HG03025 (cell line): Measurements from ENCODE around the gene PICALM.

ENCODE experiments used
- ATAC-seq: cut with Tn5 transposase; IDR thresholded peaks from one replicate; pipeline ENCODE4 v1.9.1; 2021; ENCODE audit warnings: mild to moderate bottlenecking, moderate library complexity; ENCODE audit not compliant: unreplicated experiment, low FRiP score

PICALM gene

DNA sequence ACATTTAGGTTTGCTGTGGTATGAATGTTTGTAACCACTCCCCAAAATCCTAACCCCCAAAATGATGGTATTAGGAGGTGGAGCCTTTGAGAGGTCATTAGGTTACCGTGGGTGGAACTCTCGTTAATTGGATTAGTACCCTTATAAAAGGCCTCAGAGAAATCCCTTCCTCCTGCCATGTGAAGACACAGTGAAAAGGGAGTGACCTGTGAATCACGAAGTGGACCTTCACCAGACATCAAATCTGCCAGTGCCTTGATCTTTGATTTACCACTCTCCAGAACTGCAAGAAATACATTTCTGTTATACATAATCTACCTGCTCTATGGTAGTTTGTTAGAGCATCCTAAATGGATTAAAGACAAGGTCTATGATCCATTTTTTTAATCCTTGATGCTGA lies 12.6 kb upstream of the PICALM start:
- ATAC-seq, result no peak

DNA sequence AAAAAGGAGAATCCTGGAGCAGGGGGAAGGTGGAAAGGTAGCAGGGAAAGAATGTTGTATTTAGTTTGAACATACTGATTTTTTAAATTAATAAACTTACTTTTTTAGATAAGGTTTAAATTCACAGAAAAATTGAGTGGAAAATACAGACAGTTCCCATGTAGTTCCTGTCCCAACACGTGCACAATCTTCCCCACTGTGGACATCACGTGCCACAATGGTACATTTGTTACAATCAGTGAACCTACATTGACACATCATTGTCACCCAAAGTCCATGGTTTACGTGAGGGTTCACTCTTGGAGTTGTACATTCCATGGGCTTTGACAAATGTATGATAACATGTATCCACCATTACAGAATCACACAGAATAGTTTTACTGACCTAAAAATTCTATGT lies 10.5 kb upstream of the PICALM start:
- ATAC-seq, result no peak

DNA sequence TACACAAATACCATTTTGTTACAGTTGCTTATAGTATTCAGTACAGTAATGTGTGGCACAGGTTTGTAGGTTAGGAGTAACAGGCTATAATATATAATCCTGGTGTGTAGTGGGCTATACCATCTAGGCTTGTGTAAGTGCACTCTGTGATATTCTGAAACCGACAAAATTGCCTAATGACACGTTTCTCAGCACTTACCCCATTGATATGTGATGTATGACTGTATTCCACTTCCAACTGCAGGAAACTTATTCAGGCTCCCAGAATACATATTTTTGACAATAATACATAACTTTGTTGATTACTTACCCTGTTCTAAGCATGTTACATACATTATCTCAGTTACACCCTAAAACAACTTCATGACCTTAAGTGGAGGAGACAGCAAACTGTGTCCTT lies 5.1 kb upstream of the PICALM start:
- ATAC-seq, result no peak

DNA sequence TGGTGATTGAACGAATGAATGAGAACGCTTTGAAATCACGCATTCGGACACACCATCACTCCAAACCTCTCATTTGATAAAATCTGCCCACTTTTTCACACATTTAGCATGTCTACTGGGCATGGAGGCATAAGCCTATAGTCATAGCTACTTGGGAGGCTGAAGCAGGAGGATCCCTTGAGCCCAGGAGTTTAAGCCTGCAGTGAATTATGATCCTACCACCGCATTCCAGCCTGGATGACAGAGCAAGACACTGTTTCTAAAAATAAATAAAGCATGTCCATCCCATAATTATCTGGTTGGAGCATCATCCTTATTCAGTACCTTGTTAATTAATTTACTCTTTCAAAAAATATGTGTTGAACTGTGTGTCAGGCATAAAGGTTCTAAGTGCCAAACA lies 3.3 kb upstream of the PICALM start:
- ATAC-seq, result no peak

DNA sequence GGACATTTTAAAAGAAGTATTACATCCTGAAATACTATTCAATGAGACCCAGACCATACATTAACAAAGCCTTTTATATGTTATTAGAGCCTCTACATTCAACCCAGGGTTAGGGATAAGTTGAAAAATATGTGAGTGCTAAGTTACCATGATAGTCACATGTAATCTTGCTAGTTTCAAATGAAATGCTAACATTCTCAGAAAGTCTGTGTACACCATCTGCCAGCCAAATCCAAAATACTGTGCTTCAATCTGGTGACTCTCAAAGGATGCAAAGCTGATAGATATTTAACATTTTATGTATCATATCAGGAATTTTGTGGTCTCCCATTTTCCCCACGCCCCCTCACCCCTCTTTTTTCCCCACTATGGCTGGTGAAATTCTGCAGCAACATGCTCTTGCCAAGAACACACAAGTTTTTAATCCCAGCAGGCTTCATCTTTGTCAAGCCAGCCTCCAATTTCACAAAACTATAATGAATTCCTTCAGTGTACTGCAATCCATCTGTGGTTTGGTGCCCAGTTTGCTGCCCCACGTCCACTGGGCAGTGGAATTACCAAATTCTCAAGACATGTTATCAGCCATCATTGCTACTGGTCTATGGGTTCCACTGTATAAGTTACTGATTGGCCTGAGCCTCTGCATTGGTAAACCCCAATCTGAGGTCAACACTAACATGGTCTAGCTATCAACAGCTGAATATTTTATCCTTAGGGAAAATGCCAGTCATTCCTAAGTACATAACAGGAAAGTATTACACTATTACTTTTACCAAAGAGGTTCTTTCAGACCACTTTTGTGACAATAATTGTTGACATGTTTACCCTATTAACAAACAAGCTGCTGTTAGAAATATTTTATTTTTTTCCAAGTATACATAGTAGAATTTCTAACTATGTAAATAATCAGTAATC lies 1.5 kb upstream of the PICALM start:
- ATAC-seq, result no peak

DNA sequence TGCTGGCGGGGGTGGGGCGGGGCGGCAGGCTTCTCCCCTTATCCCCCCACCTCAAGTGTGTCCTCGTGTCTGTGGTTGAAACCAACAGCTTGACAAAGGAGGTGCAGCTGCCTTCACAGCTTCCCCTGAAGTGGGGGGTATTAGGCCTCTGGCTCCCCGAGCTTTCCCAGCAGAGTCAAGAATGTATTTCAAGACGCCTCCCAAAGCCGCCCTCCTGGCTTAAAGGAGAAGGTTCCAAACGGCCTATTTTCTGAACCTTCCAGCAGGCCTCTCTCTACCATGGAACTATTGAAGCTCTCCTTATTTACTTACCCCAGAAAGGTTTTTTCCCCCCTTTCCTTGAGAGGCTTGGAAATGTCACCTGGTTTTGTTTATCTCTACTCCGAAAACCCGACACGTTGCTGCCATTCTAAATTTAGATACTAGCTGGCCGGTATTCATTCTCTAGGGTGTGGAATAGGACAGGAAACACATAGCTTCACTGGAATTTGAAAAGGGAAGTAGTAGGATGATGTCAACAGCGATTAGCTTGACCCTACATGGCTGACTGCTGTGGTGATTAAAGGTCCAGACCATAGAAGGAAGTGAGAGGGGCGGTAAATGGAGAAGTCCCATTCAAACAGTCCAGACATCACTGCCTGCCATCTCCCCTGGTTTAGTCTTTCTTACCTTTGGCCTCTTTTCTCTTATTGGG lies 671 bp upstream of the PICALM start:
- ATAC-seq, result peak; percentile 55

DNA sequence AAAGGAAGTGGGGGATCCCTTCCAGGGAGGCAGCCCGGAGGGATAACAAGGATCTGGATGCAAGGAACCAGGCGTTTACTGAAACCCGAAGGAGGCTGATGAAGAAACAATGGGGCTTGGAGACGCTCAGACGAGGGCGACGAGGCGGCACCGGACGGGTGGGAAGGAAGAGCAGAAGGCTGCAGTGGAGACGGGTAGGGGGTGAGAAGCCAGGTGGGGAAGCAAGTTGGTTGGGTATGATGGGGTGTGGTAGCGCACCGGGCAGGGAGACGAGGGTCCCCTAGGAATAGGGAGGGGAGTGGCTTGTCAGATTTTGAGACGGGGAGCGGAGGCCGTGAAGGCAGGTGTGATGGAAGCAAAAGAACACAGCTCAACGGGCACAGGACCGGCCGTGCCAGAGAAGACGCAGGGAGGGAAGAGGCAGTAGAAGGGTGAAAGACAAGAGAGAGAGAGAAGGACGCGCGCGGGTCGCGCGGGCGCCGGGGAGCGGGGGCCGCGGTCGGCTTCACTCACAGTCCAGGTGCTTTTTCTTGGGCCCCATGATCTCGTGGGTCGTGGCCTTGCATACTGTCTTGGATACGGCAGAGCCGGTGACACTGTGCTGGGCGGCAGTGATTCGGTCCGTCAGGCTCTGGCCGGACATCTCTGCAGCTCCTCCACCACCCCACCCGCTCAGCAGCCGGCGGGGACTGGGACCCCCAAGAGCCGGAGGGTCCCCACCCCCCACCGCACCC lies 579 bp downstream of the PICALM start:
- ATAC-seq, result peak; percentile 11

DNA sequence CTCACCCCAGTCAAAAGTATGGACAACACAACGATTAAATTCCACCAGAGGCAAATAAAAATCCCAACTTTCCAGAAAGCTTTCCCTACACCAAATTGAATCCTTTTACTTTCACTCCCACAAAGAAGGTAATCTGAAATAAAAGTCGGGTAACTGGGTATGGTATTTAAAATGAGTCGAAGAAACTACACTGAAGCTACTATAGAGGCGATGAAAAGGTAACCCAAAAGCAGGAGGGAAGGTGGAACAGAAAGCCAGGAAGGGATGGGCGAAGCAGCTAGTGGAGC lies 1.1 kb downstream of the PICALM start:
- ATAC-seq, result no peak

DNA sequence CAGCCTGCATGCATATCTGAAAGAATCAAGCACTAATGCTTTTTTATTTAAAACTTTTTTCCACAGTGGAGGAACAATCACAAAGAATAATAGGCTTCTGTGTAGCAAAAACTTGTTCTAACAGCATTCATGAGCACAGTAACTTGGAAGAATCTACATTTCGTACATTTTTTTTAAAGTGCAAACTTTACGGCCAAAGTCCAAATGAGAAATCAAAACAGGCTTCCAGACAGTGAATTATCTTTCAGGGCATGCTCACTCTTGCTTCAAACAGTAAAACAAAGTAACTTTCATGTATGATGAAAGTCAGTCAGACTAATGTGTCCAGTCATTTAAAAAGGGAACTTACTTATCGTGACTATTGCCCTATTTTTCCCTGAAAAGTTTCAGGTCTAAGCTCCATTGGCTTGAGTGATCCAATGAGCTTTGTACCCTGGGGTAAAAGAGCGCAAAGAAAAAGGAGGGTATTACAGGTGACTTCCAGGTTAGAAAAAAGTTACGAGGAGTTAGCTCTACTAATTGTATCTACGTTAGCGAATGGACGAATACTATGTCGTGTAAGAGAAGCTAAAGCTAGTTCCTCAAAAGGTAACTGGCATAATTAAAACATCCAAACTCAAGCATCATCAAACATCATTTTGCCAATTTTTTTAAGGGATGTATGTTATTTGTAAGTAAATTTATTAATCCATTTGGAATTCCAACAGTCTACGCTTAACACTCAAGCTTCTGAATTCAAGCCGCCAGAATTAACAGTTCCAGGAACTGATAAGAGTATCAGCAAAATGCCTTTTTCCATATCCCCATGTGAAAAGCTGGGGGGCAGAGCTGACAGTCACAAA lies 1.7 kb downstream of the PICALM start:
- no peak for ATAC-seq

DNA sequence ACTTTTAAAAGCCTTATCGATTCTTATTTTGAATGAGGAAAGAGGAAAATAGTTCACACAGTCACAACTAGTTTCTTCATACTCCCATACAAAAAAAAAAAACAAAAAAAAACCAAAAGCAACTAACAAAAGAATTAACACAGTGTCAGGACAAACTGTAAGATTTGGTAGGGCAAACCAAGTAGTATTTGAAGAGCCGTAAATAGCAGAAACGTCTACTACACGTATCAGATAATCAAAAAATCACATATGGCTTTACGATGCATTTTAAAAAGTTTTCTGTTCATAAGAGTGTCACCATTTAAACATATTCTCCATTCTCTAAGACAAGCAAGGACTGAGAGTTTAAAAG lies 2.3 kb downstream of the PICALM start:
- no peak for ATAC-seq

DNA sequence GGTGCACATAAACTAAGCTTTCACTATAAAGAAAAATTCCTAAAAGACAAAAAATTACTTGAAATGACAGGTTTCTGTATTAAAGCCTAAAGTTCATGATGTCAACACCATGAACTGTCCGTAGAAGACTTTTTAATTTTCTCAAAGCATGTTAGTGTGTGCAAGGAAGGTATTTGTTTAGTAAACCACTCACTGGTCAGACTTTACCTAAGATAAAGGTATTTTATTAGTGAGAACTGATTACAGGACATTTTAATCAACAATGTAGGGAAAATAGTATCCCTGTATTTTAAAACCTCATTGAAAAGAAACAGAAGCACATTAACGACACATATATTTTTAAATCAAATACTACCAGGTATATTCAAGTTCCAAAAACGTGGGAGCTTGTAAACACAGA lies 2.9 kb downstream of the PICALM start:
- ATAC-seq, result no peak

DNA sequence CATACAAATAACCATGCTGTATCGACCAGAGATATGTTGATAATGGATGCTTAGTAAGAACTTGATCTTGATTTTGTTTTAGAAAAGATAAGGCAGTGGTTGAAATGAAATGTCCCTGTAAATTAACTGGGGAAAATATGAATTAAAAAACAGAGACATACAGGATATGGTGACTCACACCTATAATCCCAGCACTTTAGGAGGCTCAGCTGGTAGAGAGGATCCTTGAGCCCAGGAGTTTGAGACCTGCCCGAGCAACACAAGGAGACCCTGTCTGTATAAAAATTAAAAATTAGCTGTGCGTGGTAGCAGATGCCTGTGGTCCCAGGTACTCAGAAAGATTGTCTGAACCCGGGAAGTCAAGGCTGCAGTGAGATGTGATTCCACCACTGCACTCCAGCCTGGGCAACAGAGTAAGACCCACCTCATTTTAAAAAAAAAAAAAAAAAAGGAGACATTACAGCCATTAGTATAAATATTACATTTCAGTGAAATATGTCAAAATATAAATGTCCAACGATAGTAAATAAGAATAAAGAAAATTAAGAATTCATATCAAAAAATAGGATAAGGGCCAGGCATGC lies 4.6 kb downstream of the PICALM start:
- no peak for ATAC-seq

DNA sequence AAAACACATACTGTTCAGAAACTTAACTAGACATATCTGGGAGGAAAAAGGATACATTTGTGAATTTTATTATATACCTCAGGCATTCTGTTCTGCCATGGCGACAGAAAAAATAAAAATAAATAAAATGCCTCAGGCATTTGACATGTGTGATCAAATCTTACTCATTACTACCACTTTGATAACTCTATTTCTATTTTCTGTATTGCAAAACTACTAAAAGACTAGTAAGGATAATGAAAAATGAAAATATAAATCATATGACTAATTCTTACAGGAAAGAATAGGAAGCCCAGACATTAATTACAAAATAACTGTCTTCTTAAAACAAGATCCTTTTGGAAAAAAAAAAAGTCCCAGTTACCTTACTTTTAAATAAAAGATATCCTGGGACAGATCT lies 5.3 kb downstream of the PICALM start:
- ATAC-seq, result no peak

DNA sequence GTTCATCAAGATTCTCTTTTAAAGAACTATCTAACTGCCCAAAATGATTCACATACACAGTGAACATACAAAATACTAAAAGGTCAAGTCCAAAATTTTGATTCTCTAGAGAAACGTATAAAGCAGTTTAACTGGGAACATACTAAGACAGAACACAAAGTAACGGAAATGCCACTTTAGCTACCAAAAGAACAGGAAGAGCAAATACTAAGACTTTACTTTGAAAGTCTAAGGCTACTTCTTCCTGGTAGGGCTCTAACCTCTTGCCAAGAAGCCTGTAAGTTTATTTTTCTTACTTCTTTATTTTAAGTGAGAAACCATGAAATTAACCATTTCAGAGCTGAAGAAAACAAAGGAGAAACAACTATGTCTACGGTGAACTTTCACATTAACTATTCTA lies 6.2 kb downstream of the PICALM start:
- ATAC-seq, result no peak

DNA sequence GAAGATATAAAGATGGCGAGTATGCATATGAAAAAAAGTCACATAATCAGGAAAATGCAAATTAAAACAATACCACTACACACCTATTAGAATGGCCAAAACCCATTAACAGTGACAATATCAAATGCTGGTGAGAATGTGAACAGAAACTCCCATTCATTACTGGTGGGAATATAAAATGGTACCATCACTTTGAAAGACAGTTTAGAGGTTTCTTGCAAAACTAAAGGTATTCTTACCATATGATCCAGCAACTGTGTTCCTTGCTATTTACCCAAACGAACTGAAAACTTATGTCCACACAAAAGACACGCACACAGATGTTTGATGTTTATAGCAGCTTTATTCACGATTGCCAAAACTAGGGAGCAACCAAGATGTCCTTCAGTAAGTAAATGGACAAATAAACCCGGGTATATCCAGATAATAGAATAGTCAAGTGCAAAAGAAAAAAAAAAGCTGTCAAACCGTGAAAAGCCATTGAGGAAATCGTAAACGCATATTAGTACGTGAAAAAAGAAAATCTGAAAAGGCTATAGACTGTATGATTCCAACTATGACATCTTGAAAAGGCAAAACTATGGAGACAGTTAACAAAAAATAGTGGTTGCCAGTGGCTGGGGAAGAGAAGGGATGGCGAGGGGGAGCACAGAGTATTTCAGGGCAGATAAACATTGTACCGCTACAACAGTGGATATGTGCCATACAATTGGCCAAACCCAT lies 7.2 kb downstream of the PICALM start:
- ATAC-seq, result no peak

DNA sequence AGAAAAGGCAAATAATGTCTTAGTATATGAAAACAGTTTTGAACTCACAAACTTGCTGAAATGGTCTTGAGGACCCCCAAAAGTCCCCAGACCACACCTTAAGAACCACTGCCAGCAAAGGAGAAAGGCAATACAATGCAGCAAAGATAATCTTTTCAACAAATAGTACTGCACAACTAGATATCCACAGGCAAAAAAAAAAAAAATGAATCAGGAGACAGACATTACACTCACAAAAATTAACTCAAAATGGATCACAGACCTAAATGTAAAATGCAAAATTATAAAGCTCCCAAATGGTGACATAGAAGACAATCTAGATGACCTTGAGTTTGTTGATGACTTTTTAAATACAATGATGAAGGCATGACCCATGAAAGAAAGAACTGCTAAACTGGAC lies 8.3 kb downstream of the PICALM start:
- ATAC-seq, result no peak

DNA sequence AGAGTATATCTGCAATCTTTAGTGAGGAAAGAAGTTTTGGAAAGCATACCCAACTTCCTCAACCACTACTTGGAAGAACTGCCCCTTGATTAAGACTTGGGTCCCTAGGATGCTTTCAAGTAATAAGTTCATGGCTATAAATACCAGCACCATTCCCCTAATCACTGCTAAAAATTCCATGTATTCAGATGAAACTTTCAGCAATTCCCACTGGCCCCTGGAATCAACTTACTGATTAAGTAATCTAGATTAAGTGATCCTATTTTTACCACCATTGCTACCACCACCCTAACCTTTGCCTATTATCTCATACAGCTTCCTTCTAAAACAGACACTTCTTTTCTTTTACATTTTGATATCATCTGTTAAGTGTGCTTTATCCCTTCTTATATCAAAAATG lies 10.5 kb downstream of the PICALM start:
- no peak for ATAC-seq

DNA sequence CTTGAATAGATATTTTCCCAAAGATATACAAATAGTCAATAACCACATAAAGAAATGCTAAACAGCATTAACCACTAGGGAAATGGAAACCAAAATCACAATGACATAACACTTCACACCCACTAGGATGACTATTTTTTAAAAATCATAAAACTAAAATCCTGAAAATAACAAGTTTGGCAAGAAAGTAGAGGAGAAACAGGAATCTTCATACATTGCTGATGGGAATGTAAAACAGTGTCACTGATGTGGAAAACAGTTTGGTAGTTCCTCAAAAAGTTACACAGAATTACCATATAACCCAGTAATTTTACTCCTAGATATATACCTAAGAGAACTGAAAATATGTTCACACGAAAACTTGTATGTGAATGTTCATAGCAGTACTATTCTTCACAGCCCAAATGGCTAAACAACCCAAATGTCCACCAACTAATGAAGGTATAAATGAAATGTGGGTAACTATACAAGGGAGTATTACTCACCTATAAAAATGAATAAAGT lies 12.5 kb downstream of the PICALM start:
- no peak for ATAC-seq
